GM21447 (cell line): ENCODE results near the gene GIMAP7.
"Not testable (repeated sequence)": the region's sequence is repeated elsewhere in the genome, so short reads cannot be mapped to it uniquely, and the experiment has no call there.

ENCODE experiments used
- ATAC-seq: cut with Tn5 transposase; IDR thresholded peaks from one replicate; pipeline ENCODE4 v1.9.1; 2021; ENCODE audit not compliant: unreplicated experiment

Gene GIMAP7

DNA sequence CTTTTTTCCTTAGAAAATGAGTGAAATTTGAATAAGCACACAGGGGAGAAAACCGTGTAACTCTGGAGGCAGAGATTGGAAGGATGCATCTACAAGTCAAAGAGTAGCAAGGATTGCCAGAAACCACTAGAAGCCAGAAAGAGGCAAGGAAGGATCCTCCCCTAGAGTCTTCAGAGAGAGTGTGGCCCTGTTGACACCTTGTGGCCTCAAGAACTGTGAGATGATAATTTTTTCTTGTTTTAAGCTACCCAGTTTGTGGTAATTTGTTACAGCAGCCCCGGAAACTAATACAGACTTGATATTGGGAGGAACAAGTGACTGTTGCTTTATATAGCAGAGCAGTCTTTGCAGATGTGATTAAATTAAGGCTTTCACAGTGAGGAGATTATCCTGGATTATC lies 3.6 kb upstream of the GIMAP7 start:
- no peak for ATAC-seq

DNA sequence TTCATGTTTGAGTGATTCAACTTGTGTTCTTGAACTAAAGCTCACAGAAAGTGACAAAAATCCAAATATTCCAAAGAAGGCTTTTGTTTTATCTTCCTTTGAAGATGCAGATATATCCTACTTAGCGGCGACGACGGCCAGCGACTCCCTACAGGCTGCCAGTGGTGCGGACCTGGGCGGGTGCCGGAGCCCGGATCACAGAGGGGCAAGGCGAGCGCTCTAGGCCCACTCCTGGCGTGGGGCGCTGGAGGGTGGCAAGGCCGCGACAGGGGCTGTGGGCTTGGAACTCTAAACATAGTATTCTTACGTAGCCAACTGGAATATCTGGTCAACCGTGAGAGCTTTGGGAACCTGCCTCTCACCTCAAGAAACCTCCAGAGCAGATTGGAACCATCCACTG lies 914 bp upstream of the GIMAP7 start:
- ATAC-seq, result no peak

DNA sequence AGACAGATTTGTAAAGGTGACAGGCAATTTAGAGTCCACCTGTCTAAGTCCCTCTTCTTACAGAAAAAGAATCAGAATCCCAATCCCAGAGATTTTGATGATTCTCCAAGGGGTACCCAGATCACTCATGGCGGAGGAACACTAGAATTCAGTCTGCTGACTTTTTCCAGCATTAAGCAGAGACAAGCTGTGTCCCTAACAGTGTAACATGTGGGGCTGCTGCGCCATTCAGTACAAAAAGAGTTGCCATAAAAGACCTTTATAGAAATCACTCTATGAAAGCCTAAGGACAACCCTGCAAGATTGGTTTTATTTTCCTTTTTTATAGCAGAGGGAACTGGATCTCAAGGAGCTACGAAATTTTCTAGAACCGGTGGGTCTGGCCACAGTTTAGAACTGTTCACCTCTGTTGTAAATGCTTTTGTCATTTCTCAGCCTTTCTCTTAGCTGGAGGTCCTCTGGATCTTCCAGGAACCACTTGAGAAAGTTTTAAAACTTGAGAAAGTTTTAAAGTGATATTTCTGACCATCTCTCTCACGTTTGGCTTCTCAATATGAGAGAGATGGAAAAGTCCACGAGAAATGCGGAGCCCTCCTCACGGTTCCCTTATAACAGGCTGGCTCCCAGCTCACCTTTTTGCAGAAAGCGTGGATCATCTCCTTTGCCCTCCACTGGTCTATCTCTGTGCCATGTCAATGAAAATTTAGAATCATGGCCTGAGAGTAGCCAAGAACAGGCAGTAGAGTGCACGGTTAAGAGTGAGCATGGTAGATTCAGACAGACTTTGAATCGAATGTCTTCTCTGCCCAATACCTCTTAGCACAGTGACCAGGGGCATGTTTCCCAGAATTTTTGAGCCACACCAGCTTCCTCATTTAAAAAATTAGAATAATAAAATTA lies 826 bp downstream of the GIMAP7 start:
- ATAC-seq, result peak; percentile 17

DNA sequence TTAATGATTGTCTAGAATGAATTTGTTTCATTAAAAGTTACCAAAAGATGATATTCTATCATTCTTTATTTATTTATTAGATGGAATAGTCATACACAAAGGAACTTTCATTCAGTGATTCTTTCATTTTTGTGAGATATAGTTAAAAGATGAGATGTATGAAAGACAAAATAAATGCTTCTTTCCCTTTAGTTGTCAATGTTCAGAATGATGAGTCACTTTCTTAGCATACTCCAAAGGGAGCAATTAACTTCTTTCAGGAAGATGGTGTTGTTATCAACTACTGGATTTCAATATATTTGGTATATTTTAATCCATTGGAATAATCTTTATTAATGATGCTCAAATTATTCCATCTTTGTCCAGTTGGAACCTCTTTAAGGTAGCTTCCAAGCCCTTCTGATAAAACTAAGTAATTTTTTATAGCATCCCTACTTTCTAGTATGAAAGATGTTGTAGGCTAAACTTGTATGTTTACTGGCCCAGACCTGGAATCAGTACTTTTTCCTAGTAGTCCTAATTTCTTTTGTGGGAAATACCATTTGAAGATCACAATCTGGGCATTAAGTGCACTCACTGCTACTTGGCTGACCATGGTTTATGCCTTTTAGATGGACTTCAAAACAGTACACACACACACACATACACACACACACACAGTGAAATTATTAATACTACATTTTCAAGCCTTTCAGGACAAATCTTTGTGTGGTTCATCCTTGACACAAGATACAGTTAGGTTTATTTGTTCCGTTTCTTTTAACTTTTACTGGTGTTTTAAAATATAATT lies 2.5 kb downstream of the GIMAP7 start:
- ATAC-seq, result no peak

GRCh38 chr7:150519310-150519709 lies 4.6 kb downstream of the GIMAP7 start:
- ATAC-seq, result no peak

DNA sequence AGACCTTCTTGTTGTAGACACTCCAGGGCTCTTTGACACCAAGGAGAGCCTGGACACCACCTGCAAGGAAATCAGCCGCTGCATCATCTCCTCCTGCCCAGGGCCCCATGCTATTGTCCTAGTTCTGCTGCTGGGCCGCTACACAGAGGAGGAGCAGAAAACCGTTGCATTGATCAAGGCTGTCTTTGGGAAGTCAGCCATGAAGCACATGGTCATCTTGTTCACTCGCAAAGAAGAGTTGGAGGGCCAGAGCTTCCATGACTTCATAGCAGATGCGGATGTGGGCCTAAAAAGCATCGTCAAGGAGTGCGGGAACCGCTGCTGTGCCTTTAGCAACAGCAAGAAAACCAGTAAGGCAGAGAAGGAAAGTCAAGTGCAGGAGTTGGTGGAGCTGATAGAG lies 5.5 kb downstream of the GIMAP7 start:
- no peak for ATAC-seq

DNA sequence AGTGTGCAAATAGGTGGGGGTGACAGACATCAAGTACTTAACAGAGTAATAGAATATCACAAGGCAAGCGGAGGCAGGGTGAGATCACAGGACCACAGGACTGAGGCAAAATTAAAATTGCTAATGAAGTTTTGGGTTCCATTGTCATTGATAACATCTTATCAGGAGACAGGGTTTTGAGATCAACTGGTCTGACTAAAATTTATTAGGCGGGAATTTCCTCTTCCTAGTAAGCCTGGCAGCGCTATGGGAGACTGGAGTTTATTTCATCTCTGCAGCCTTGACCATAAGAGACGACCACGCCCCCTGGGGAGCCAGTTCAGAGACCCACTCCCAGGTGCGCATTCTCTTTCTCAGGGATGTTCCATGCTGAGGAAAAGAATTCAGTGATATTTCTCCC lies 8.3 kb downstream of the GIMAP7 start:
- not testable (repeated sequence) for ATAC-seq

DNA sequence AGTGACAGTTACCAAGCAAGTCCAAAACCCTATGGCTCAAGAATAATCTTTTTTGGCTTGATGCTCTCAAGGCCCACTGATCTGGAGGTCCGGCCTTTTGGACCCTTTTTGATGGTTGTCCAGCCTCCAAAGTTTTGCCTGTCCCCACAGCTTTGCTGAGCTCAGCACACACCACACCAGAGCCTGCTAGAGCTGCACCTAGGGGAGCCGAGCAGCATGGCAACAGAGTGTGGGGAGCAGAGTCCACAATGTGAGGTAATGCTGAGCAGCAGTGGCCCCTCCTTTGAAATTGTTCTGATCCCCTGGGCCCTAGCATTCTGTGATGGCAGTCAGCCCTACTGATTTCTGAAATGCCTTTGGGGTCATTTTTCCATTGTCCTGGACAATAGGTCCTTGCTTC lies 9.3 kb downstream of the GIMAP7 start:
- no peak for ATAC-seq

DNA sequence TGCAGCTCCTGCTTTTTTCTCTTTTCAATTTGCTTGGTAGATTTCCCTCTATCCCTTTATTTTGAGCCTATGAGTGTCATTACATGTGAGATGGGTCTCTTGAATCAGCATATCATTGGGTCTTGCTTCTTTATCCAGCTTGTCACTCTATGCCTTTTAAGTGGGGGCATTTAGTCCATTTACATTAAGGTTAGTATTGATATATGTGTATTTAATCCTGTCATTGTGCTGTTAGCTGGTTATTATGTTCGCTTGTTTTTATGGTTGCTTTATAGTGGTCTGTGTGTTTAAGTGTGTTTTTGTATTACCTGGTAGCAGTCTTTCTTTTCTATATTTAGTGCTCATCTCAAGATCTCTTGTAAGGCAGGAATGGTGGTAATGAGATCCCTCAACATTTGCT lies 17.0 kb downstream of the GIMAP7 start:
- ATAC-seq, result no peak

DNA sequence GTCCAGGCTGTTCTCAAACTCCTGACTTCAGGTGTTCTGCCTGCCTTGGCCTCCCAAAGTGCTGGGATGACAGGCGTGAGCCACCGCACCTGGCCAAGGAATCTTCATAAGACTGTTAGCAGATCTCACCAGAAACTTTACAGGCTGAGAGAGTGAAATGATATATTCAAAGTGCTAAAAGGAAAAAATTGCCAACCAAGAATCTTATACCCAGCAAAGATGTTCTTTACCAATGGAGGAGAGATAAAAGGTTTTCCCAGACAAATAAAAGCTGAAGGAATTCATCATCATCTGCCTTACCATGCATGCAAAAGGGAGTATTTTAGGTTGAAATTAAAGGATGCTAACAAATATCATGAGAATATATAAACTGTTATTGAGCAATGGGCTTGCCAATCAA lies 23.6 kb downstream of the GIMAP7 start:
- no peak for ATAC-seq

DNA sequence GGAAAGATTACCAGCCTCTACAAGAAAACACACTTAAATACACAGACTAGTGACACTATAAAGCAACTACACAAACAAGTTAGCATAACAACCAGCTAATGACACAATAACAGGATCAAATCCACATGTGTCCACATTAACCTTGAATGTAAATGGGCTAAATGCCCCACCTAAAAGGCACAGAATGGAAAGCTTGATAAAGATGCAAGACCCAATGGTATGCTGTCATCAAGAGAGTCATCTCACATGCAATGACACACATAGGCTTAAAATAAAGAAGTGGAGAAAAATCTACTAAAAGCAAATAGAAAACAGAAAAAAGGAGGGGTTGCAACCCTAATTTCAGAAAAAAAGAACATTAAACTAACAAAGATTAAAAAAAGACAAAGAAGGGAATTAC lies 38.5 kb downstream of the GIMAP7 start:
- no peak for ATAC-seq

- no peak for ATAC-seq
Observed at GRCh38 chr7:150556521-150557138, 42.0 kb downstream of the GIMAP7 start.

DNA sequence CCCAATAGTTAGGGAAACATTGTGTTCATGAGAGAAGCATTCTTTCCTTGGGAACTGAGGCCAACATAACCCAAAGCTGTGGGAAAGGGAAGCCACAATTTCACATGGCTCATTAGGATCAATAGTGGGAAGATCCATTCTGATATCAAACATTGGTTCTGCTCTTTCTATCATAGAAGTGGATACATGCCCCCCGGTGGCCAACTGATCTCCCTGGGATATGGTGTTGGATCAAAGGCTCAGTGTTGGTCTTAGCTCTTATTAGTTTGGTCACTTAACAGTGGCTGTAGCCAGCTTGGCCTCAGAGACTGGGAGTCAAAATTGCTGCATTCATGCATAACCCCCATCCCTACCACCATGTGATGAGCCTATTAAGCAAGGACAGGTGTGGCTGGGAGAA lies 45.8 kb downstream of the GIMAP7 start:
- no peak for ATAC-seq

DNA sequence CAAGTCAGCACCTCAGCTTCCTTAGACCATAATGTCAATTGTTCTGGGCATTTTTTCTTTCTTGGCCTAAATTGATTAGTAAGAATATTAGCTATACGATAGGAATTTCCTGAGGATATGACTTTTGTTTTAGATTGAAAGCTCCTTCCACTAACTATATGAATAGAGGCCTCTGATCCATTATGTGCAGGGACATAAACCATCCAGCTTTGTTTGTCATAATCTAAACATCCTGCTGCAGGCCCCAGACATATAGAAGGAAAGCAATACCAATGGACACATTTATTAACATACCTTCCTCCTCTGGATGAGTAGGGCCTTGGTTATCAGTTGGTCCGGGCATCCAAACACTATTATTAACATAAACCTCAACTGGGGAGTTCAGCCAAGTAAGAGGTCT lies 48.2 kb downstream of the GIMAP7 start:
- no peak for ATAC-seq

DNA sequence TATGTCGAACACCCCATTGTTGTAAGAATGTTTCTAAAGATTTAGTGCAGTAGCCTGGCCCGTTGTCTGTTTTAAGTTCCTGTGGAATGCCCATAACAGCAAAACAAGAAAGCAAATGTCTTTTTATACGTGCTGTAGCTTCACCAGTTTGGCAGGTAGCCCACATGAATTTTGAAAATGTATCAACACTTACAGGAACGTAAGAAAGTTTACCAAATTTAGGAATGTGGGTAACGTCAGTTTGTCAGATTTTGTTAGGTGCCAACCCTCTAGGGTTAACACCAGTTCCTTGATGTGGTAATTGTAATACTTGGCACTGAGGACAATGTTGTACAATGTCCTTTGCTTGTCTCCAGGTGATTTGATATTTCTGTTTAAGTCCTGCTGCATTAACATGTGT lies 49.3 kb downstream of the GIMAP7 start:
- ATAC-seq, result no peak

DNA sequence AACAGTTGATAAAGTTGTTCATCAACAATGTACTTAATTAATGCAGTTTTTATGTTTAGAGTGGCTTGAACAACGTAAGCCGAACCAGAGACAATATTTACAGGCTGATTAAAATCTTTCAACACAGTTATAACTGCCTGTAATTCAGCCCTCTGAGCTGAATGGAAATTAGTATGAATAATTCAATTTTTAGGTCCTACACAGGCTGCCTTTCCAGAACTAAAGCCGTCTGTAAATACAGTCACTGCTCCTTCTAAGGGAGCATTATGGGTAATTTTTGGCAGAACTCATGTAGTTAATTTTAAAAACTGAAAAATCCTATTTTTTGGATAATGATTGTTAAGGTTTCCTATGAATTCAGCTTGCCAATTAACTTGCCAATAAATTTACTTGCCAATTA lies 49.9 kb downstream of the GIMAP7 start:
- no peak for ATAC-seq

DNA sequence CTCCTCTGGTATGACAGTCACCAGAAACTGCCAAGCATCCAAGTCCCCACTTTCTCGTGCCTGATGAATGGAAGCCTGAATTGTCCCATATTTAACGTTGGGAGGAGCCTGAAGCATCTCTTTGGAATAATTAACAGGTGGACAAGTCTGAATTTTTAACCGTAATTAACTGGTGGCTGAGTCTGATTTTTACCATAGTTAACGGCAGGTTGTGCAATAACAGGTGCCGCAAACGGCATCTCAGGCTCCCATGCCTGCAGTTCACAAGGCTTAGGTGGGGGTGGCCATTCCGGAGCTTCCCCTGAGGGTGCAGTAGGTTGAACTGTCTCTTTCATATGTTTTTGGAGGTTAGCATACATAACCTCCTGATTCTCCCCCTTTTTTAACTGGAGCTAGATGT lies 50.6 kb downstream of the GIMAP7 start:
- ATAC-seq, result no peak

DNA sequence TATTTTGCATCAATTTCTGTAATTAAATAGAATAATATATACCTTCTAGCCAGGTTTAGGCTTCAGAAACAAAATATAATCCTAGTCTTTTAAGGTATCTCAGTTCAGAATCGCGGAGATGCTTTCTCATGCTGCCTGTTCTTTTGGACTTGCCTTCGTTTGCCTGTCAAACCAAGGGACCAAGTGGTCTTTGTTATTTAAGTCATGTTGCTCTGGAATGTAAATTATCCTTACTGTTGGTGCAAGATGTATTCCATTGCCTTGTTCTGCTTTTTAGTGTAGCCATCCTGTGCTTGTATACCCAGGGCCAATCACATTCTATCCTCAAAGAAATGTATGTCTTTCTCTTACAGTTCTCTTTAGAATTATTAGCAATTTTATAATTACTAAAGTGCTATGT lies 51.5 kb downstream of the GIMAP7 start:
- no peak for ATAC-seq

- ATAC-seq, result no peak
Observed at GRCh38 chr7:150566572-150566971, 51.9 kb downstream of the GIMAP7 start.

DNA sequence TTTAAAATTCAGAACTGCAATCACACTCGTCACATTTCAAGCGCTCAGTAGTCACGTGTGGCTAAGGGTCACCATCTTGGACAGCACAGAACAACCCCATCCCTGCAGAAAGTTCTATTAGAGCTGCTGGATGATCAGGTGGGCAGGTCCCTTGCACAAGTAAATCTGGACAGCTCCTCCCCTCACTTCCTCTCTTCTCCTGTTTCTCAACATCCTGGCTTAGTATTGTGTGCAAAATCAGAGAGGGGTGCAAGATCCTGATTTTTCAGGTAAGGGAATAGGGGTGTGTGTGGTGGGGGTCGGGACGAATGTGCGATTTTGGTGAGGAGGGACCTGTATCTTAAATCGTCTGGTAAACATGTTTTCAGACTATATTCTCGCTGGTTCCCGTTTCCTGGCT lies 52.5 kb downstream of the GIMAP7 start, which contains the start of gene GIMAP4:
GIMAP4 (plus strand) TSS at position 222 of the 400 bp plus-strand sequence. CDS start 2,512 bp downstream, outside the sequence.
- ATAC-seq, result no peak

GRCh38 chr7:150567871-150568301 lies 53.2 kb downstream of the GIMAP7 start:
- ATAC-seq, result no peak

DNA sequence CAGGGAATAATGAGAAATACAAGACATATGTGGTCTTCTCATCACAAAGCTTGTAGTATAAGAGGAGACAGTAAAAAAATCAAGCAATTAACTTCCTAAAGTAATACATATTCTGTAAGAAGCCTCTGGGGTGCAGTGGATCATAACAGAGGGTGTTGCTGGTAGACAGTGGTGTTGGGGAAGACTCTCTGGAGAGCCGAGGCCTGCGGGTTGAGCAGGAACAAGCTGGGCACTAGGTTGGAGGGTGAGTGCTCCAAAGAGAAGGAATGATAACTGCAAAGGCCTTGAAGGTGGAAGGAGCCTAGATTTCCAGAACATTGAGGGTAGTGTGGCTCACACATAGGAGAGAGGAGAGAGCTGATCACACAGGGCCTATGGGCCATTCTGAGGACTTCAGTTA lies 54.0 kb downstream of the GIMAP7 start:
- ATAC-seq, result no peak
